ENCODE data around the gene CIRBP.
A peak's percentile ranks its signal among the peaks of the same experiment; 100 is the strongest.

CIRBP gene

GRCh38 chr19:1269065-1269477, at the start of gene CIRBP:
Gene CIRBP, plus strand, starts transcription at chr19:1269332. Its CDS starts 1,602 bp downstream, at chr19:1270934.
- peak; percentile 99 for DNase-seq (ENCODE audit: low read depth in 2 of 2)

GRCh38 chr19:1219786-1220476, 49.2 kb upstream of the CIRBP start:
- no peak for DNase-seq (ENCODE audit: low read depth in 2 of 2)

- no peak for DNase-seq (ENCODE audit: low read depth in 2 of 2)
Measured at GRCh38 chr19:1220477-1220930, 48.6 kb upstream of the CIRBP start.

GRCh38 chr19:1220976-1221903, 47.9 kb upstream of the CIRBP start:
- no peak for DNase-seq (ENCODE audit: low read depth in 2 of 2)

- no peak for DNase-seq (ENCODE audit: low read depth in 2 of 2)
Measured at GRCh38 chr19:1221904-1222255, 47.3 kb upstream of the CIRBP start.

- no peak for DNase-seq (ENCODE audit: low read depth in 2 of 2)
Measured at GRCh38 chr19:1222394-1222793, 46.7 kb upstream of the CIRBP start.

GRCh38 chr19:1223018-1223855, 45.9 kb upstream of the CIRBP start:
- no peak for DNase-seq (ENCODE audit: low read depth in 2 of 2)

GRCh38 chr19:1224047-1224825, 44.9 kb upstream of the CIRBP start:
- DNase-seq (ENCODE audit: low read depth in 2 of 2): no peak

GRCh38 chr19:1224847-1225246, 44.3 kb upstream of the CIRBP start:
- DNase-seq (ENCODE audit: low read depth in 2 of 2): no peak

- no peak for DNase-seq (ENCODE audit: low read depth in 2 of 2)
Measured at GRCh38 chr19:1225440-1226226, 43.5 kb upstream of the CIRBP start.

GRCh38 chr19:1226227-1226518, 43.0 kb upstream of the CIRBP start:
- DNase-seq (ENCODE audit: low read depth in 2 of 2): no peak

- no peak for DNase-seq (ENCODE audit: low read depth in 2 of 2)
Measured at GRCh38 chr19:1226522-1227303, 42.4 kb upstream of the CIRBP start.

- no peak for DNase-seq (ENCODE audit: low read depth in 2 of 2)
Measured at GRCh38 chr19:1227304-1228054, 41.7 kb upstream of the CIRBP start.

- DNase-seq (ENCODE audit: low read depth in 2 of 2): no peak
Measured at GRCh38 chr19:1228161-1228957, 40.8 kb upstream of the CIRBP start.

GRCh38 chr19:1229056-1229923, 39.8 kb upstream of the CIRBP start:
- no peak for DNase-seq (ENCODE audit: low read depth in 2 of 2)

GRCh38 chr19:1229924-1230782, 39.0 kb upstream of the CIRBP start:
- DNase-seq (ENCODE audit: low read depth in 2 of 2): no peak
